H9 (cell line): ENCODE results near the gene OAS1. TPM values are rescaled to one million over a fixed set of nuclear protein-coding genes. Genes with fewer than 3 reads are reported as not detected.

Experiments
- DNase-seq: peaks from one replicate; pipeline ENCODE4 v3.0.0-alpha.2; 2017
- H2AFZ ChIP-seq: one replicate; pipeline ENCODE4 v1.6.1; 2013; ENCODE audit warnings: mild to moderate bottlenecking, low read length, control low read depth, moderate library complexity
- H2AK5ac ChIP-seq: 2 replicates; pipeline ENCODE4 v1.6.1; 2013; ENCODE audit warnings: low read length, control low read depth, mixed read lengths; ENCODE audit not compliant: insufficient read length
- H2BK120ac ChIP-seq: one replicate; pipeline ENCODE4 v1.6.1; 2013; ENCODE audit warnings: low read depth, mild to moderate bottlenecking, low read length, control low read depth, inconsistent platforms; ENCODE audit not compliant: poor library complexity, severe bottlenecking
- H2BK12ac ChIP-seq: 2 replicates; pipeline ENCODE4 v1.6.1; 2013; ENCODE audit warnings: low read length, control low read depth, mixed read lengths, low read depth; ENCODE audit not compliant: insufficient read length
- H2BK15ac ChIP-seq: 2 replicates; pipeline ENCODE4 v1.6.1; 2013; ENCODE audit warnings: low read depth, low read length, control low read depth
- H2BK20ac ChIP-seq: one replicate; pipeline ENCODE4 v1.6.1; 2013; ENCODE audit warnings: low read depth, mild to moderate bottlenecking, low read length, control low read depth, inconsistent platforms; ENCODE audit not compliant: poor library complexity, severe bottlenecking
- H2BK5ac ChIP-seq: 2 replicates; pipeline ENCODE4 v1.6.1; 2013; ENCODE audit warnings: low read length, control low read depth, mixed read lengths; ENCODE audit not compliant: insufficient read length
- H3K14ac ChIP-seq: 2 replicates; pipeline ENCODE4 v1.6.1; 2013; ENCODE audit warnings: low read length, control low read depth; ENCODE audit not compliant: insufficient read depth
- H3K18ac ChIP-seq: 2 replicates; pipeline ENCODE4 v1.6.1; 2013; ENCODE audit warnings: low read depth, mild to moderate bottlenecking, mixed read lengths, low read length, control low read depth; ENCODE audit not compliant: insufficient read length
- H3K23ac ChIP-seq: 2 replicates; pipeline ENCODE4 v1.6.1; 2013; ENCODE audit warnings: low read length, control low read depth, mixed read lengths, low read depth; ENCODE audit not compliant: insufficient read length
- H3K23me2 ChIP-seq: 2 replicates; pipeline ENCODE4 v1.6.1; 2013; ENCODE audit warnings: low read depth, mild to moderate bottlenecking, mixed read lengths, low read length, control low read depth; ENCODE audit not compliant: insufficient read length, poor library complexity, severe bottlenecking
- H3K27ac ChIP-seq: 2 replicates; pipeline ENCODE4 v1.5.1; 2013; ENCODE audit warnings: low read length, control low read depth, mixed read lengths, low read depth; ENCODE audit not compliant: insufficient read length
- H3K27me3 ChIP-seq: 2 replicates; pipeline ENCODE4 v1.6.1; 2013; ENCODE audit warnings: low read length, control low read depth, inconsistent platforms; ENCODE audit not compliant: insufficient read depth
- H3K4ac ChIP-seq: 2 replicates; pipeline ENCODE4 v1.6.1; 2013; ENCODE audit warnings: low read depth, mild to moderate bottlenecking, control low read depth, inconsistent platforms, low read length, moderate library complexity
- H3K4me1 ChIP-seq: 2 replicates; pipeline ENCODE4 v1.6.1; 2013; ENCODE audit warnings: low read length, control low read depth, inconsistent platforms; ENCODE audit not compliant: insufficient read depth
- H3K4me2 ChIP-seq: 2 replicates; pipeline ENCODE4 v1.6.1; 2013; ENCODE audit warnings: low read length, control low read depth, mixed read lengths; ENCODE audit not compliant: insufficient read length, insufficient read depth
- H3K56ac ChIP-seq: 2 replicates; pipeline ENCODE4 v1.6.1; 2013; ENCODE audit warnings: low read depth, mild to moderate bottlenecking, mixed read lengths, low read length, control low read depth; ENCODE audit not compliant: insufficient read length
- H3K79me1 ChIP-seq: 2 replicates; pipeline ENCODE4 v1.6.1; 2013; ENCODE audit warnings: low read depth, mild to moderate bottlenecking, moderate library complexity, low read length, control low read depth, inconsistent platforms; ENCODE audit not compliant: insufficient read depth, poor library complexity, severe bottlenecking
- H3K79me2 ChIP-seq: 2 replicates; pipeline ENCODE4 v1.6.1; 2013; ENCODE audit warnings: low read length, control low read depth, inconsistent platforms; ENCODE audit not compliant: insufficient read depth
- H3K9ac ChIP-seq: 2 replicates; pipeline ENCODE4 v1.6.1; 2013; ENCODE audit warnings: low read length, control low read depth, mixed read lengths; ENCODE audit not compliant: insufficient read length; ENCODE audit errors: extremely low read depth
- H3K9me3 ChIP-seq: one replicate; pipeline ENCODE4 v1.6.1; 2013; ENCODE audit warnings: low read depth, low read length, inconsistent platforms; ENCODE audit not compliant: control insufficient read depth
- H3T11ph ChIP-seq: one replicate; pipeline ENCODE4 v1.6.1; 2013; ENCODE audit warnings: mild to moderate bottlenecking, low read length, control low read depth, inconsistent platforms
- H4K20me1 ChIP-seq: one replicate; pipeline ENCODE4 v1.6.1; 2013; ENCODE audit not compliant: control insufficient read depth, insufficient read length, insufficient read depth
- H4K5ac ChIP-seq: 2 replicates; pipeline ENCODE4 v1.6.1; 2013; ENCODE audit warnings: low read depth, mild to moderate bottlenecking, mixed read lengths, low read length, control low read depth; ENCODE audit not compliant: insufficient read length
- H4K8ac ChIP-seq: replicated peaks from 2 replicates; pipeline ENCODE4 v1.6.1; 2013; ENCODE audit warnings: low read length, control low read depth, mixed read lengths, low read depth; ENCODE audit not compliant: insufficient read length
- H4K91ac ChIP-seq: 2 replicates; pipeline ENCODE4 v1.6.1; 2013; ENCODE audit warnings: low read depth, mild to moderate bottlenecking, moderate library complexity, mixed read lengths, low read length, control low read depth; ENCODE audit not compliant: insufficient read length
- H3K27ac Mint-ChIP-seq, 3 experiments: 2 replicates in 2 of 3; 3 replicates in 1 of 3; pipeline ENCODE4 v1.8.0; 2020 to 2021; ENCODE audit warnings: mixed read lengths in 3 of 3, mild to moderate bottlenecking in 1 of 3, moderate library complexity in 1 of 3
- H3K27me3 Mint-ChIP-seq: 2 replicates; pipeline ENCODE4 v1.8.0; 2021; ENCODE audit warnings: low read depth, mild to moderate bottlenecking, moderate library complexity, mixed read lengths
- H3K36me3 Mint-ChIP-seq, 3 experiments: 2 replicates in 2 of 3; 3 replicates in 1 of 3; pipeline ENCODE4 v1.8.0; 2020 to 2021; ENCODE audit warnings: low read depth in 3 of 3, mixed read lengths in 3 of 3; ENCODE audit not compliant: insufficient read depth in 1 of 3
- H3K4me1 Mint-ChIP-seq, 2 experiments: 2 replicates each; pipeline ENCODE4 v1.8.0; 2020; ENCODE audit warnings: mixed read lengths in 2 of 2
- H3K4me3 Mint-ChIP-seq, 2 experiments: 2 replicates in 1 of 2; 3 replicates in 1 of 2; pipeline ENCODE4 v1.8.0; 2020 to 2021; ENCODE audit warnings: mild to moderate bottlenecking in 2 of 2, mixed read lengths in 2 of 2, moderate library complexity in 1 of 2
- H3K9me3 Mint-ChIP-seq, 2 experiments: 2 replicates in 1 of 2; 3 replicates in 1 of 2; pipeline ENCODE4 v1.8.0; 2020; ENCODE audit warnings: mild to moderate bottlenecking in 2 of 2, mixed read lengths in 2 of 2, moderate library complexity in 1 of 2
- CTCF ChIP-seq: fragments of 200-600 bp; sonication (generic); conservative IDR thresholded peaks from 3 replicates; pipeline ENCODE4 v1.8.0; 2021; ENCODE audit warnings: antibody characterized with exemption, mild to moderate bottlenecking
- WGBS: extraction: QIAGEN DNeasy Blood & Tissue Kit; methylation state at CpG from one replicate; pipeline ENCODE4 v1.1.7; 2013; ENCODE audit warnings: missing lambda C conversion rate, low lambda C conversion rate, mixed read lengths; ENCODE audit not compliant: insufficient read length; ENCODE audit errors: extremely low coverage; 5-methylcytosine and 5-hydroxymethylcytosine counted together
- total RNA-seq: library from RNA; stranded (reverse); gene quantifications from 2 replicates; pipeline ENCODE4 v1.2.1, GENCODE V29; 2021

The OAS1 gene
- total RNA-seq, 1 experiment from 2014 or later = not detected

- H3K4me3 Mint-ChIP-seq = no peak overlapping the region
- no peak for TF ChIP-seq CTCF
- no peak overlapping the region for H3K14ac ChIP-seq
Observed at GRCh38 chr12:112967306-112967705, 60.5 kb downstream of the OAS1 start.

More at GRCh38 chr12:112967306-112967705, 60.5 kb downstream of the OAS1 start:
- no peak overlapping the region for H3K27ac ChIP-seq
- DNase-seq = no peak
- H4K8ac ChIP-seq = no peak overlapping the region
- WGBS = no CpG with 5 or more reads among the region's 9 CpGs
- H3K27me3 ChIP-seq = no peaks in the 10 kb centered on the region
- H3K79me1 ChIP-seq = no peaks in the 10 kb centered on the region
- no peak overlapping the region for H3K4me2 ChIP-seq
- H3K23ac ChIP-seq = no peak overlapping the region
- H4K20me1 ChIP-seq = no peaks in the 10 kb centered on the region
- H2BK120ac ChIP-seq = no peak overlapping the region
- no peak overlapping the region for H3K9ac ChIP-seq
- no peak overlapping the region for H4K91ac ChIP-seq
- no peak overlapping the region for H2AFZ ChIP-seq
- no peaks in the 10 kb centered on the region for H3K4me1 ChIP-seq
- no peaks in the 10 kb centered on the region for H3K79me2 ChIP-seq
- no peak overlapping the region for H2BK20ac ChIP-seq
- no peak overlapping the region for H3T11ph ChIP-seq
- Mint-ChIP-seq H3K27me3 (peaks cover 4% of the 10 kb centered on the region), H3K27ac (no peak overlapping the region), H3K36me3 (no peaks in the 10 kb centered on the region), H3K9me3 (no peaks in the 10 kb centered on the region), H3K4me1 (peaks cover 0 to 2% of the 10 kb centered on the region in 2 experiments; a peak in 1 of 4 replicates)
- no peaks in the 10 kb centered on the region for H3K9me3 ChIP-seq
- H3K4ac ChIP-seq = no peak overlapping the region
- no peak overlapping the region for H2AK5ac ChIP-seq
- no peak overlapping the region for H4K5ac ChIP-seq
- no peak overlapping the region for H3K18ac ChIP-seq
- H3K56ac ChIP-seq = no peak overlapping the region
- no peak overlapping the region for H2BK5ac ChIP-seq
- H2BK12ac ChIP-seq = no peak overlapping the region
- peaks cover 3% of the 10 kb centered on the region for H3K23me2 ChIP-seq
- no peak overlapping the region for H2BK15ac ChIP-seq
